NCI-H82 (cell line): ENCODE measurements around the gene TMEM179.
"Not testable (repeated sequence)": the region's sequence is repeated elsewhere in the genome, so short reads cannot be mapped to it uniquely, and the experiment has no call there.

ENCODE experiments used
- DNase-seq: peaks from one replicate; lab custom pipeline; 2025; lab: John Stamatoyannopoulos, UW

Gene TMEM179

DNA sequence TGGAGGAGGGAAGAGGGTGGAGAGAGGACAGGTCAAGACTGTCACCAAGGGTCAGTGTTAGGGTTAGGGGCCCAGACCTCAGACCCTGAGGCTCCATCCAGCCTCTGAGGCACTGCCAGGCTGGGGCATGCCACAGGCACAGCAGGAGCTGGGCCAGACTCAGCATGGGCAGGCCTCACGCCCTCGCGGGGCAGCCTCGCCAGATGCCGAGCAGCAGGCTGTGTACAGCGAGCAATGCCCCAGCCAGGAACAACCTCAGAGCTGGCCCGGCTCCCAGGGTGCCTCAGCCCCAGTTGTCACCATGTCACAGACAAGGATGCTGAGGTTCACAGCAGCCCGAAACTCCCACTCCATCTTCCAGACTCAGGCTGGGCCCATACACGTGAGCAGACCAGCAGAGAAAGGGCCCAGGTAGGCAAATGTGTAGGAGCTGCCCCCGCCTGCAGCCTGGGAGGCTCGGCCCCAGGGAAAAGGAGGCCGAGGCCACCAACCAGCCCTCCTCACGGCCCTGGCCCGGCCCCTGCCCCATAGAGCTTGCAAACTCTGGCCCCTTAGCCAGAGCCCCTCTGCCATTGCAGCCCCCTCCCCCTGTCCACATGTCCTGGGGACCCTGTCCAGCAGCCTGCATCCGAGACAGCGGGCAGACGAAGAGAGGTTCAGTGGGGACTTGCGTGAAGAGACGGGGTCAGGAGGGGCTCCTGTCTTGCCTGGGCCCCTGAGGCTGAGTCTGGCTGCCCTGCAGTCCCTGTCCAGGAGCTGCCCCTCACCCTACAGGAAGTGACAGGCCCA is 17.5 kb downstream of the TMEM179 start:
- DNase-seq = no peak

DNA sequence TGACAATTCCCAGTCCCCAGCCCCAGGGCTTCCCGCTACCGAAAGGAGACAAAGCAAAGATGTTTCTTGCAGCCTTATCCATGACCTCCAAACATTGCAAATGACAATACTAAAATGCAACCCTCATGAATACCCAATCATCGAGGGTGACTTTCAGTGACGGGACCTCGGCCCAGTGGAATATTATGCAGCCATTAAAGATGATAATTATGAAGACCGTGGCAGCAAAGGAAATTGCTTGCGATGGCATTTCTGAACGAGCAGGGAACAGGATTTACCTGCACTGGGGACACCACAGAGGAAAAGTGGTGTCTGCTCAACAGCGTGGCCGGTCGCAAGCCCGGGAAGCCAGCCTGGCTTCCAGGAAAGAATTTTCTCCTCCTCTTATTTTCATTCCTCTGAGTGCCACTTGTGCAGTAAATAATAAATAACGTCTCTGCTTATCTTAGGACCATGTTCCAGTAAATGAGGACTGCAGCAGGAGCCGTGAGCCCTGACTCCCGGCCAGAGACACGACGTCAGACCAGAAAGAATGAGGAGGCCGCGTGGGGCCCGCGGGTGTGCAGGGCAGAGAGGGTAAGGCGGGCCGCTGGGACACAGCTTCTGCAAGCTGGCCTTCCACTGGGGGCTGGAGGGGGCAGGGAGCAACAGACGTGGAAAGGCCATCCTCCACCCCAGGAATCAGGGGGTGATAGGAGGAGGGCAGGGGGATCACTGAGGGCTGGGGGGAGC is 18.4 kb downstream of the TMEM179 start:
- no peak for DNase-seq

DNA sequence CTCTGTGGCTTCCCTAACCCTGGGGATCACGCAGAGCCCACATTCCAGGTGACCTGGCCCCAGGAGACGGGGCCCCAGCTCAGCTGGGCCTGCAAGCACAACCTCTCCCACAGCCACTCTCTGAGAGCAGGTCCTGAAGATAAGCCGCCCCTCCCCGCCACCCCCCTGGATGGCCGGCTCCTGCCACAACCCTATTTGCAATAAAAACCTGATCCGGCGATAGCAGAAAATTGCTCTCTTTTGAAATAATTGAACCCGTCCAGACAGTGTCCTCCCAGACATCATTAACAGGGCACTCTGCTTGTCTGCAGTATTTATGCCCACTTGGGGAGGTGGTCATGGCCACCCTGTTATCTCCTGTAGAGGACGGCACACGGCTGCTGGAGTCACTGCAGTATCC is 20.0 kb downstream of the TMEM179 start:
- DNase-seq = no peak

DNA sequence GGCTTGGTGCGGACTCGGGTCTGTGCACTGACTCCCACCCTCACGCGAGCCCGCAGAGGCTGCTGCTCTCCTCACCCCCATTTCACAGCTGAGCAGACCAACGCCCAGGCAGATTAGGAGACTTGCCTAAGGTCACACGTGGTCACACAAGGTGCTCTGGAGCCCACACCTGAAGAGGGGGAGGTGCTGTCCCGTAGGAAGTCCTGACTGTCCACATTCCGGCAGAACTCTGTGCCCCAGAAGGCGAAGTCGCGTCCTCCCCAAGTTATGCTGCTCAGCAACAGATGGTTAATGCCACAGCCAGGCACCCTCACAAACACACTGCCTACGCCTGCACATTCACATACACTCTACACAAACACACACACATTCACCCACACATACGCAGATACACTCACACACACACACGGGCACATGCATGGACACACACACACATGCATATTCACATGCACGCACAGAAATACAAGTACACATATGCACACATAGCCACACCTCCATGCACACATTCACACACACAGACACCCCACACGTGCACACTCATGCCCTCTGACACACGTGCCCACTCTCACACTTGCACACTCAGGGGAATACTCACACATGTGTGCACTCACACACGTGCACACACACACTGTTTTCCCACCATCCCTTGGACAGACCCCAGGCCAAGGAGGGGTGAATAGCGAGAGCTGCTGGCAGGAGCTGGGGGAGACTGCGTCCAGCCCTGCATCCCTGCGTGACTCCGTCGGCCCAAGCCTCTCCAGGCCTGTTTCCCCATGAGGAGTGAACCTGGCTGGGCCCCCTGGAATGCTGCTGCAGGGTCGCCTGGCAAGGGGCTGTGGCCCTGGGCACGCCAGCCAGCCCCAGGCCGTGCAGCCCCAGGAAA is 20.9 kb downstream of the TMEM179 start:
- no peak for DNase-seq

DNA sequence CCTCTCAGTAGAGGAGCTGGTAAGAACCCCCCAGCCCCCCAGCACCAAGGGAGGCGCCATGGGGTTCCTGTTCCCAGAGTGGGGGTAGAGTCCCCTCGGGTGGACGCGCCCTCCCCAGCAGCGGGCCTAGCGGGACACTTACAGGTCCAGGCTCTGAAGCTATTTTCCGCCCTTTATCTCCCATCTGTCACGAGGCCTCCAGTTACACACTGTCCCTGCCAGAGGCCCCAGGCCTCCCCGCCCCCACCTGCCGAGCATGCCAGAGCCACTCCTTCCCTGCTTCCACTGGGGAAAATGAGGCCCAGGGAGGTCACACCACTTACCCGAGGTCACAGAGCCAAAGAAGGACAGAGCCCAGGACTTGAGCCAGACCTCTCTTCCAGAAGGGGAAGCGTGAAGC is 21.9 kb downstream of the TMEM179 start:
- peak; percentile 34 for DNase-seq

DNA sequence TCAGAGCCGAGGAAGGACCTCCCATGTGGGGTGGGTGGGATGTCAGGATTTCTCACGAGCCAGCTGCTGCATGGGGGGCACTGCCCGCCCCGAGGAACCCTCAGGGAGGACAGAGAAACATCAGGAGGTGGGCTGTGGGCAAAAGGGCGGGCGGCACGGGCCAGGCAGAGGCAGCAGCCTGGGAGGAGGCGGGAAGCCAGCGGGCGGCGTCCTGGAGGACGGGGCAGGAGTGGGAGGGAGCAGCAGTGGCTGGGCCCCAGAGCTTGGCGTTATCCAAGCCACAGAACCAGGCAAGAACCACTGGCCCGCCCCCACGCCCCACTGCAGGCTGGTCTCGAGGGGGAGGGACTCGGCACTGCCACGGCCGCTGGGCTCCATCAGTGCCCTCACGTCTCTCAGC is 22.6 kb downstream of the TMEM179 start:
- no peak for DNase-seq

DNA sequence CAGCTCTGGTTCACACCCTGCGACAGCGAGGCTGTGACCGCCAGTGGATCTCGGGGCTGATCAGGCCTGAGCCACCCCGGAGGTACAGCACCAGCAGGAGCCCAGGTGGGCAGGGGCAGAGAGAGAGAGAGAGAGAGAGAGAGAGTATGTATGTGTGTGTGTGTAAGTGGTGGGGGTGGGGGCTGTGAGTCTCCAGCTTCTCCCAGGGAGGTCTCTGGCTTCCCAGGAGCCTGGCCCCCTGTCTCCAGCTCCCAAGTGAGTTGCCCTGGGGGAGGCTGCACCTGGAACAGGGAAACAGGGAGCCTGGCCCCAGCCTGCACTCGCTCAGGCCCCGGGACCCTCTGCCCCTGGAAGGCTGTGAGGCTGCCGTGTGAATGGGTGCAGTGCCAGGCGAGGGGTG is 23.1 kb downstream of the TMEM179 start:
- DNase-seq = no peak

DNA sequence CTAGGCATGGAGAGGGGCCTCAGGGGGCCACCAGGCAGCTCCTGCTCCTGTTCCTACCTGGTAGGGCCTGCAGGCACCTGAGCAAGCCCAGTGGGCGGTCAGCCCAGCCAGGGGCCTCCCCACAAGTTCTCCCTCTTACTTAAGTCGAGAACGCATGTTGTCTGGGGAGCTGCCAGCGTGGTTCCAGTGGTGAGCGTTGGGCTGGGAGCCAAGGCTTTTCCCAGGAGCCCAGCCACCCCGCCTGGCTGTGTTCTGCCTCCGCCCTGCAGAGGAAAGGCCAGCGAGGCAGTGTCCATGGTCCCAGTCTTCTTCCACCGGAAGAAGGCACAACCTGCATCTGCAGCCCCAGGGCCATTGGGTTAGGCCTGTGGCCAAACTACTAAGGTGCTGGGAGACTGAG is 23.6 kb downstream of the TMEM179 start:
- no peak for DNase-seq

DNA sequence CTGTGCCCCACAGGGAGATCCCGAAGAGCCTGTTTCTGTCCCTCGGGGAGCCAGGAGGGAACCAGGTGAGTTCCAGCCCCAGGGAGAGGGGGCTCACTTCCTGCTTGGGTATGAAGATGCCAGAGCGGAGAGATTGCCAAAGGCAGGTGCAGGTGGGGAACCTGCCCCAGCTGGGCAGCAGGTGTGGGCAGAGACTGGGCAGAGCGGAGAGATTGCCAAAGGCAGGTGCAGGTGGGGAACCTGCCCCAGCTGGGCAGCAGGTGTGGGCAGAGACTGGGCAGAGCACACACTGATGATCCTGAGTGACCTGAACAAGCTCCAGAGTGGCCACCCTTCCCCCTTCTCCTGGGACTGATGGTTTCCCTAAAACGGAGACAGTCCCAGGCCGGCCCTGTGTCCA is 24.6 kb downstream of the TMEM179 start:
- DNase-seq = not testable (repeated sequence)

DNA sequence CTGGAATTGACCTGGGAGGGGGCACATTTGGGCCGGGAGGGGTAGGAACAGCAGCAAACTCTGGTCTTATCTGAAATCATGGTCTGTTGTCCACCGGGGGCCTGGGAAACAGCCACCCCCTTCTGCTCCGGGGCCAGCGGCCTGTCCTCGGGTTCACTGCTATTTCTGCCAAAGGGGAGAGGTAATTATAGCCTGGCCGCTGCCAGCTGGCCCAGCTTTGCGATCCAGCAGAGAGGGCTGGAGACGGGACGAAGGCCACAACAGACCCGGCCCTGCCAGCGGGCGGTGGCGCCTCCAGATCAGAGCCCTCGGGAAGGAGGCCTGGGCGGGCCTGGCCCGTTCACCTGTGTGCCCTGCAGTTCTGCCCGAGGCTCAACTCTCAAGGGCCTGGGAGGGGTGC is 25.1 kb downstream of the TMEM179 start, which contains the start of gene C14orf180:
Gene C14orf180 (plus strand): TSS at position 258 of the 400 bp plus-strand sequence. CDS start 6,667 bp downstream, outside the sequence.
- no peak for DNase-seq

DNA sequence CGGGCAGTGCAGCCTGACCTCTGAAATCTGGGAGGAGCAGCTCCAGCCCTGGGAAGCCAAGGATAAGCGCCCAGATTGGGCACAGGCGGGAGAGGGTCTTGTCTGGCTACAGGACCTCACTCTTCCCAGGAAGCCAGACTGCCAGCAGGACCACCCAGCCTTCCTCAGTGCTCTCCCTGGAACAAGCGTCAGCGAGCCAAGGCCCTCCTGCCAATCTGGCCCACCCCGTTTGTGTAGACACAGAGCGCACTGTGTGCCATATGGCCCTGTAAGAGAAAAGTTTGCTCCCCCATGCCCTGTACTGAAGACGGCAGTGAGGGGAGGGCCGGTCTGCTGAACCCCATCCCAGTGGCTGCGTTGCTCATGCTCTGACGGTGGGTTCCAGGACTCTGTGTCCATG is 26.3 kb downstream of the TMEM179 start:
- no peak for DNase-seq

DNA sequence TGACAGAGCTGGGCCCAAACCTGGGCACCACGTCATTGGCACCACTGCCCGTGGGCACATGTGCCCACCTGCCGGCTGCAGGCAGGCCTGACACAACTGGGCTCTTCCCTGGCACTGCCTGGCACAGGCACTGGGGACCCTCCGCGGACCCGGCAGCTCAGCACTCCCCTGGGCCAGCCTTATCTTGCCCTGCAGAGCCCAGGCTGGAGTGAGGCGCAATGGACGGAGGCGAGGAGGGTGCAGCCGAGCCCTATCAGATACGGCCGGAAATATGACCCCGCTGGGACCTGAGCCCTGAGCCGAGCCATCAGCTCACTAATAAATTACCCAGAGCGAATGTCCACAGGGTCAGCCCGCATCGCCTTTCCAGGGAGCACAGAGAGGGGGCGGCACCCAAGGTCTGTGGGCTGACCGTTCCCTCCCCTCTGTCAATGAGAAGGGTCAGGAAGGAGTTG is 26.7 kb downstream of the TMEM179 start:
- DNase-seq = no peak

DNA sequence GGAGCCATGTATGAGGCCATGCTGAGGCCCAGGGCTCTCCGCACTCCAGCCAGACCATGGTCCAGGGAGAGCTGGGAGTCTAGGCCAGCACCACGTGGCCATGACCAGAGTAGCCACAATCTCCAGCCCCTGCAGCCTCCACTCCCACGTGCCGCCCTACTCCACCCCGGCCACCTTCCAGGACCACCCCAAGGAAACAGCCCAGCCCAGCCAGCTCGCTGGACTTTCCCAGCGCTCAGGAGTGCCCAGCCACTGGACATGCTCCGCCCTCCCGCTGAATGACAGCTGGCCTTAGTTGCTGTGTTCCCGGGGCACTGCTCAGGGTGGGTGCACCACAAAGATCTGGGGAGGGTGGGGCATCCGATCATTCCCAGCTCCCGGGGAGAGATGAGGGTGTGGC is 27.1 kb downstream of the TMEM179 start:
- DNase-seq = no peak

DNA sequence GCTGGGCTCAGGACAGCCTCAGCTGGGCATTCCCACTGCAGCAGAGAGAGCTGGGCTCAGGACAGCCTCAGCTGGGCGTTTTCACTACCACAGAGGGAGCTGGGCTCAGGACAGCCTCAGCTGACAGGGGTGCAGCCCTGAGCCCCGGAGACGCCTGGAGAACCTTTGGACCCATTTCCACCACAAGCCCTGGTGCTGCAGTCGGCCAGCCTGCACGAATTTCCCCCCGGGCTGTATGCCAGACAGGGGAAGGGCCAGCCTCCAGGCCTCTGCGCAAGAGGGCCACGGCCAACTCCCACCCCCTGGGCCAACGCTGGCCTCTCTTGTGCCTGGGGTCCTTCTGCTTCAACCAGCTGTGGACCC is 27.6 kb downstream of the TMEM179 start:
- DNase-seq = no peak

DNA sequence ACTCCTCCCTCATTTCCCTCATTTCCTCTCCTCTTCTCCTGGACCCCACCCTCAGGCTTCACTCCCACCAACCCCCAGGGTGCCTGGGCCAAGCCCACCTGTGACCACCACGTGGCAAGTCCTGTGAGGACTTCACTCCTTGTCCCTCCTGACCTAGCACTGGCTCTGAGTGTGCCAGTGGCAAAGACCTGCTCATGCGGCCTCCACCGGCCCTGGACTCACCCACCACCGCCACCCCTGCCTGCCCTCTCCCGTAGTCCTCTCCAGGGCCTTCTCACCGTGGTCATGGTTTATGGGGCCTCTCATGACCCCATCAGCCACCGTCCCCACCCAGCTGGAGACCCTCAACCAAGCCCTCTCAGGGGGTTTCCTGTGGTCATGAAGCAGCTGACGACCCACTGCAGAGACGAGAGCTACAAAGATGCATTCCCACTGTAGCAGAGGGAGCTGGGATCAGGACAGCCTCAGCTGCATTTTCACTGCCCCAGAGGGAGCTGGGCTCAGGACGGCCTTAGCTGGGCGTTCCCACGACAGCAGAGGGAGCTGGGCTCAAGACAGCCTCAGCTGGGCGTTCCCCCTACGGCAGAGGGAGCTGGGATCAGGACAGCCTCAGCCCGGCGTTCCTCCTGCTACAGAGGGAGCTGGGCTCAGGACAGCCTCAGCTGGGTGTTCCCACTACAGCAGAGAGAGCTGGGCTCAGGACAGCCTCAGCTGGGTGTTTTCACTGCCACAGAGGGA is 28.2 kb downstream of the TMEM179 start:
- DNase-seq = peak; percentile 31

DNA sequence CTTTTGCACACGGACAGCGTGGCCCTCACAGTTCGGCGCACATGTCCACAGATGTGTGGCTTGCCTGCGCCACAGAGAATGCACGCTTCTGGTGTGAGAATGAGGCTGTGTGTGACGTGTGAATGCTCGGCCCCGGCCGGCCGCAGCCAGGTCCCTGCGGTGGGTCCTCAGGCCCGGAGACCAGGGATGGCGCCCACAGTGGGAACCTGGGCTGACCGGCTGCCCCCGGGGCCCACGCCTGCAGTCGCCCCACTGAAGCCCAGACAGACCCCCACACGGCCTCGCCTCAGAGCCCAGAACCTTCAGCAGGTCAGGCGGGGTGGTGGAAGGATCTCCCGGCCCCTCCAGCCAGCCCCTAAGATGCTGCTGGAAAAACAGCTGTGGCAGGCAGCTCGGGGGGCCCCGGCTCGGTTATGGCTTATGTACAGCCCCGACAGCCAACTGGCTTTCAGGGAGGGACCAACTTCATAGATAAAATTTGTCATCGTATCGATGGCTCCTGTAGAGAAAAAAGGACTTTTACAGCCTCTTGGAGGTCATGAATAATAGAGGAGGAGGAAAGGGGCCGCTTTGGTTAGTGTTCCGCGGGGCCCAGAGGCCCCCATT is 29.5 kb downstream of the TMEM179 start:
- DNase-seq = no peak

DNA sequence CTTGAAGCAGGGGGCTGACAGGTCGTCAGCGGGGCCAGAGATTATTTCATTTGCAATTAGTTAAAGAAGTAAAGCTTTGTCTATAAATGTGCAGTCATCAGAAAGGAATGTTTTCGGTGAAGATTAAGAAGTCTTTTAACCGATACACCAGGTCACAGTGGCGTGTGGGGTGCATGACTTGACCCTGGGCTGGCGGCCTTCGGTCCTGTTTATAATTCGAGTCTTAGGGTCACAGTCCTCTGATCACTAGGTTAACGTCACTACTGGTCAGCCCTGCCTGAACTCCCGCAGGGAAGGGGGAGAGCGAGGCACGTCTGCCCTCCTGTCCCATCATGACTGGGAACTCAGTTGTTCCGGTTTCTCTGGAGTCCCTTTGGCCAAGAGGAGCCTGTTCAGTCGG is 30.0 kb downstream of the TMEM179 start:
- no peak for DNase-seq

DNA sequence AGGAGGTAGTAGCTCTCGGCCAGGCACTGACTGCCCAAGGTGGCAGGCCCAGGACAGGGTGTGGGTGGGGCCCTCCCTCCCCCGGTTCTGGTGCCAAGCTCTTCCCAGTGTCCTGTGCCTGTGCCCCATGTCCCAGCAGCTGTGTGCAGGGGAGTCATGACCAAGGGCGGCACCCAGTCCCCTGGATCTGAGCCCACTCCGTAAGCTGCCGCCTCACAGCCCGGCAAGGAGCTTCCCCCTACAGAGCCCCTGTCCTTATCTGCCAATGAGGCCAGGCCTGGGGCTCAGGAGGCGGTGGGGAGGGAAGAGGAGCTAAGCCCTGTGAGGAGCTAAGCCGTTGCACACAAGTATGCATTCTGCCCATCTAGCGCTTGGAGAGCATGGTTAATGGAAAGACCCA is 30.6 kb downstream of the TMEM179 start:
- DNase-seq = peak; percentile 72

DNA sequence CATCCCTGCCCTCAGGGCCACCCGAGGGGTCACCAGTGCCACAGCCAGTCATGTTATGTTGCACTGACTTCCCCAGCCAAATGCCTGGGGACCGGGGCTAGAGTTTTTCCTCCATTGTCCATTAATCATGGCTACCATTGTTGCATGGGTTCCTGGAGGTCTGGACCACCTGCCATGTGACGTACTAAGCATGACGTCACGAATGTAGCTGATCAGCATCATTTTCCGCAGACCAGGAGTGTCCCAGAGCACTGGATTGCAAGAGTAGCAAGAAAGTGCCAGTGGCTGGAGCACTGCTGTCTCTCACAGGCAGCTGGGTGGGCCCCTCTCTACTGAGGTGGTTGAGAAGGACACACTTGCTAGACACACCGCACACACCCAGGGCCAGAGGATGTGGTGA is 31.9 kb downstream of the TMEM179 start:
- DNase-seq = no peak

DNA sequence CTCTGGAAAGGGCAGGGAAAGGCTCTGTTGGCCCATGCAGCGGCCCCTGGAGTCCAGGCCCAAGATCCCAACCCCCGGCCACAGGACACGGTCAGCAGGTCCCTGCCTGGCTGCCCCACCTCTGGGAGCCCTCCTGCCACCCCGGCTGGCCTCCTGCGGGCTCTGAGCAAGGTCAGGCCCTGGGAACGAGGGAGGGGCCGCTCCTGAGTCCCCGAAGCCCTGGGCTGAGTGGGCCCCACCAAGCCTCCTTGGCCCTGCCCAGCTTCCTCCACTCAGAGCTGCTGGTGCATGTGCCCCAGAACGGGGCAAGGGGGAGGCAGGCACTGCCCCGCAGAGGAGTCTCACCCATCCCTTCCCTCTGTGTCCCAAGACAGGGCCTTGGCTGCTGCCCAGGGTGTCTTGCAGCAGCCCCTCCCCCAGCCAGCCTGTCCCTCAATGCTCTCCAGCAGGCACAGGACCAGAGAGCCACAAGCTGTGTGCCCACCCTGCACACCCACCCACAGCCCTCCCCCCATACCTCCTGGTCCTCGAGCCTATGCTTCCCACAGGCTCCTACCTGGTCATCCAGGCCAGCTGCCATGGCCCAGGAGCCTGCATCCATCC is 32.4 kb downstream of the TMEM179 start:
- DNase-seq = no peak

DNA sequence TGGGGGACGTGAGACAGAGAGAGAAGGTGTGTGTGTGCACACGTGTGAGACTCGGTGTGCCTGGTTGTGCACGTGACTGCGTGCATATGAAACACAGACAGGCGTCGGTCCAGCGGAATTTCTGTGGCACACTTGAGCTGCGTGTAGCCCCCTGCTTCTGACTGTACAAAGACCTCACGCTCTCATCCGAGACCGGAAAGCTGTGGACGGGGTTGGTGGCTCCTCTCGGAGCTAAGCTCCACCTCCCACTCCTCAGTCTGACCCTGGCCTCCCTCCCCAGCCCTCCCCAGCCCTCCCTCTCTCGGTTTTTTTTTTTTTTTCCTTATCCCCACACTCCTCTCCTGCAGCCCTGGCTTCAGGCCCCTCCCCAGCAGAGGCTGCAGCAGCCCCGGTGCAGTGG is 33.3 kb downstream of the TMEM179 start:
- DNase-seq = no peak
